Nephron (organoid): ENCODE data around the gene ATP9A.
"Not testable (repeated sequence)": the region's sequence is repeated elsewhere in the genome, so short reads cannot be mapped to it uniquely, and the experiment has no call there.

Experiments used
- H3K27ac Mint-ChIP-seq, 3 experiments: 2 replicates each; pipeline ENCODE4 v1.8.0; 2020; ENCODE audit warnings: mixed read lengths in 3 of 3, mild to moderate bottlenecking in 2 of 3, moderate library complexity in 1 of 3
- H3K27me3 Mint-ChIP-seq: 2 replicates; pipeline ENCODE4 v1.8.0; 2021; ENCODE audit warnings: low read depth, mild to moderate bottlenecking, moderate library complexity, mixed read lengths
- H3K36me3 Mint-ChIP-seq: 2 replicates; pipeline ENCODE4 v1.8.0; 2020; ENCODE audit warnings: low read depth, mixed read lengths
- H3K4me1 Mint-ChIP-seq: 2 replicates; pipeline ENCODE4 v1.8.0; 2020; ENCODE audit warnings: mixed read lengths
- H3K4me3 Mint-ChIP-seq, 3 experiments: 2 replicates each; pipeline ENCODE4 v1.8.0; 2020; ENCODE audit warnings: mild to moderate bottlenecking in 3 of 3, mixed read lengths in 3 of 3, moderate library complexity in 2 of 3
- H3K9me3 Mint-ChIP-seq: 2 replicates; pipeline ENCODE4 v1.8.0; 2020; ENCODE audit warnings: mixed read lengths
- CTCF ChIP-seq, 3 experiments: fragments of 200-600 bp; sonication (generic); IDR thresholded peaks; one replicate each; pipeline ENCODE4 v1.5.0; 2021; ENCODE audit warnings: antibody characterized with exemption in 3 of 3; ENCODE audit not compliant: unreplicated experiment in 3 of 3

ATP9A gene

GRCh38 chr20:51788822-51789221 lies 20.6 kb upstream of the ATP9A start:
- H3K4me3 Mint-ChIP-seq: no peak overlapping the region

GRCh38 chr20:51784299-51784698 lies 16.1 kb upstream of the ATP9A start:
- Mint-ChIP-seq H3K27ac (no peak overlapping the region), H3K4me1 (no peaks in the 10 kb centered on the region), H3K27me3 (no peaks in the 10 kb centered on the region), H3K9me3 (peaks cover 3% of the 10 kb centered on the region), H3K36me3 (peaks cover 70% of the 10 kb centered on the region), H3K4me3 (no peak overlapping the region)
- TF ChIP-seq CTCF (IDR thresholded peaks at IDR 0.05; ENCODE audit: unreplicated experiment in 3 of 3): no peak

More at GRCh38 chr20:51788822-51789221, 20.6 kb upstream of the ATP9A start:
- Mint-ChIP-seq H3K9me3 (no peaks in the 10 kb centered on the region), H3K4me1 (peaks cover 6% of the 10 kb centered on the region), H3K27me3 (peaks cover 4% of the 10 kb centered on the region), H3K36me3 (peaks cover 46% of the 10 kb centered on the region), H3K27ac (no peak overlapping the region)
- TF ChIP-seq CTCF (IDR thresholded peaks at IDR 0.05; ENCODE audit: unreplicated experiment in 3 of 3): no peak

- not testable (repeated sequence) for H3K4me3 Mint-ChIP-seq, H3K27ac Mint-ChIP-seq, H3K27me3 Mint-ChIP-seq, H3K4me1 Mint-ChIP-seq
- Mint-ChIP-seq H3K9me3 (peaks cover 13% of the 10 kb centered on the region), H3K36me3 (peaks cover 59% of the 10 kb centered on the region)
These were observed 10.1 kb upstream of the ATP9A start for GRCh38 chr20:51778229-51778759.

- no peak overlapping the region for H3K4me3 Mint-ChIP-seq
- H3K27ac Mint-ChIP-seq: no peak overlapping the region
- no peaks in the 10 kb centered on the region for H3K27me3 Mint-ChIP-seq
- H3K36me3 Mint-ChIP-seq: peaks cover 30% of the 10 kb centered on the region
- no peaks in the 10 kb centered on the region for H3K4me1 Mint-ChIP-seq
- peaks cover 11% of the 10 kb centered on the region for H3K9me3 Mint-ChIP-seq
- TF ChIP-seq CTCF (IDR thresholded peaks at IDR 0.05; ENCODE audit: unreplicated experiment in 3 of 3): no peak
These were observed 7.1 kb upstream of the ATP9A start for GRCh38 chr20:51775241-51775640.

GRCh38 chr20:51772236-51772635 lies 4.0 kb upstream of the ATP9A start:
- H3K36me3 Mint-ChIP-seq: peaks cover 4% of the 10 kb centered on the region
- no peak overlapping the region for H3K4me3 Mint-ChIP-seq
- H3K27me3 Mint-ChIP-seq: peaks cover 4% of the 10 kb centered on the region

GRCh38 chr20:51769976-51770615 lies 1.9 kb upstream of the ATP9A start:
- Mint-ChIP-seq H3K36me3 (no peaks in the 10 kb centered on the region), H3K9me3 (no peaks in the 10 kb centered on the region), H3K4me3 (peak overlapping the region; percentile 86 to 94 (median 93)), H3K4me1 (no peaks in the 10 kb centered on the region), H3K27ac (peak overlapping the region; percentile 32 to 90 (median 70)), H3K27me3 (peaks cover 4% of the 10 kb centered on the region)
- no peak for TF ChIP-seq CTCF (IDR thresholded peaks at IDR 0.05; ENCODE audit: unreplicated experiment in 3 of 3)

More at GRCh38 chr20:51772236-51772635, 4.0 kb upstream of the ATP9A start:
- no peaks in the 10 kb centered on the region for H3K4me1 Mint-ChIP-seq
- H3K27ac Mint-ChIP-seq: no peak overlapping the region
- H3K9me3 Mint-ChIP-seq: no peaks in the 10 kb centered on the region
- no peak for TF ChIP-seq CTCF (IDR thresholded peaks at IDR 0.05; ENCODE audit: unreplicated experiment in 3 of 3)
